Stomach (tissue), 9 donors: ENCODE measurements around the gene LYPD6B. TPM values are rescaled to one million over a fixed set of nuclear protein-coding genes. Genes with fewer than 3 reads are reported as not detected.

Experiments
- DNase-seq, 2 donors: peaks; one replicate each; pipeline versions ENCODE4 v3.0.0 to v3.0.0-alpha.2; 2013 to 2019
- H3K27ac ChIP-seq, 5 donors: fragments of 200-600 bp in 4 of 5; sonication (generic) in 4 of 5; one replicate each; pipeline ENCODE4 v1.5.1; 2013 to 2019; ENCODE audit warnings: mild to moderate bottlenecking in 1 of 5, moderate library complexity in 1 of 5
- H3K27me3 ChIP-seq, 3 donors: fragments of 200-600 bp; sonication (generic); one replicate each; pipeline ENCODE4 v1.5.1; 2017 to 2019; ENCODE audit warnings: mixed run types in 1 of 3
- H3K36me3 ChIP-seq, 4 donors: fragments of 200-600 bp; sonication (generic); 1 replicate in 3 of 4; 2 replicates in 1 of 4; pipeline ENCODE4 v1.5.1; 2016 to 2019
- H3K4me1 ChIP-seq, 4 donors: fragments of 200-600 bp; sonication (generic); one replicate each; pipeline ENCODE4 v1.5.1; 2016 to 2019
- H3K4me3 ChIP-seq, 4 donors: fragments of 200-600 bp; sonication (generic) in 3 of 4; one replicate each; pipeline ENCODE4 v1.5.1; 2016 to 2019; ENCODE audit warnings: mild to moderate bottlenecking in 1 of 4
- H3K9me3 ChIP-seq, 4 donors: fragments of 200-600 bp; sonication (generic); one replicate each; pipeline ENCODE4 v1.5.1; 2016 to 2019
- EP300 ChIP-seq: sonication (generic); formaldehyde crosslinking; IDR thresholded peaks from one replicate; pipeline ENCODE4 v1.6.1; 2017; ENCODE audit warnings: antibody characterized with exemption
- POLR2A ChIP-seq, 4 donors: fragments of 450-650 bp; IDR thresholded peaks; one replicate each; pipeline ENCODE4 v1.6.1; 2016; ENCODE audit warnings: antibody characterized with exemption in 4 of 4, control low read depth in 2 of 4, mild to moderate bottlenecking in 1 of 4, moderate library complexity in 1 of 4
- POLR2AphosphoS5 ChIP-seq, 3 donors: sonication (generic); formaldehyde crosslinking; IDR thresholded peaks; one replicate each; pipeline ENCODE4 v1.6.1; 2016; ENCODE audit warnings: antibody characterized with exemption in 3 of 3
- WGBS, 5 donors: extraction: QIAGEN DNeasy Blood & Tissue Kit in 3 of 5; methylation state at CpG; one replicate each; pipeline versions ENCODE4 v1.1.5 to v1.1.7; 2013 to 2018; 5-methylcytosine and 5-hydroxymethylcytosine counted together
- intact Hi-C: fragments of 100-400 bp; cut with DNase I; formaldehyde crosslinking; loops from one replicate; pipeline ENCODE4 v1.15.1; 2023; ENCODE audit warnings: low total_unique reads
- polyA plus RNA-seq, 3 donors: library from polyadenylated mRNA; stranded (reverse); fragments of 200-250 nt; gene quantifications; one replicate each; pipeline ENCODE4 v1.2.3, GENCODE V29; 2013
- total RNA-seq, 5 donors: library from RNA; depleted of rRNA; stranded (reverse); fragments of >200 nt; gene quantifications; one replicate each; pipeline versions ENCODE4 v1.1.0 to v1.2.3, GENCODE V29; 2014 to 2016
- TF ChIP-seq, protein P1 (sequence below), 7 experiments: fragments of 450-650 bp in 4 of 7; fragments of 200-600 bp in 3 of 7; sonication (generic) in 3 of 7; IDR thresholded peaks; one replicate each; pipeline ENCODE4 v1.5.1; 2016 to 2019; ENCODE audit warnings: antibody characterized with exemption in 7 of 7, control low read depth in 2 of 7, mild to moderate bottlenecking in 1 of 7
- donor health status: healthy with polysubstance abuse.
- donor health status: Bipolar disorder and iron deficiency.
- donor health status: healthy.

Gene LYPD6B
- total and polyA plus RNA-seq, 8 donors: 10.9 to 88.7 (median 20.5) TPM; not detected in 1

DNA sequence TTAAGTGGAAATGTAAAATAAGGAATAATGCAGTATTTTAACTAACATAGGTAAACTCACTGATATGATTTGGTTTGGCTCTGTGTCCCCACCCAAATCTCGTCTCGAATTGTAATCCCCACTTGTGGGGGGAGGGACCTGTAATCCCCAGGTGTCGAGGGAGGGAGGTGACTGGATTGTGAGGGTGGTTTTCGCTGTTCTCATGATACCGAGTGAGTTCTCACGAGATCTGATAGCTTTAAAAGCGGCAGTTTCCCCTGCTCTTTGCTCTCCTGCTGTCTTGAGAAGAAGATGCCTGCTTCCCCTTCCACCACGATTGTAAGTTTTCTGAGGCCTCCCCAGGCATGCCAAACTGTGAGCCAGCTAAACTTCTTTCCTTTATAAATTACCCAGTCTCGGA, 182.5 kb downstream of the LYPD6B start:
- DNase-seq: no peak
- WGBS, 5 donors: 82 to 90% (median 85%) methylated on average over 9 of the region's 9 CpGs
- no peaks in the 10 kb centered on the region for H3K27me3 ChIP-seq
- H3K9me3 ChIP-seq: no peaks in the 10 kb centered on the region
- intact Hi-C loops: no loop called here
- no peak overlapping the region for H3K27ac ChIP-seq
- no peaks in the 10 kb centered on the region for H3K36me3 ChIP-seq
- no peak for TF ChIP-seq POLR2AphosphoS5 (IDR thresholded peaks at IDR 0.05)
- no peak for TF ChIP-seq POLR2A (IDR thresholded peaks at IDR 0.05)
- no peak for TF ChIP-seq EP300
- TF ChIP-seq, protein P1, sequence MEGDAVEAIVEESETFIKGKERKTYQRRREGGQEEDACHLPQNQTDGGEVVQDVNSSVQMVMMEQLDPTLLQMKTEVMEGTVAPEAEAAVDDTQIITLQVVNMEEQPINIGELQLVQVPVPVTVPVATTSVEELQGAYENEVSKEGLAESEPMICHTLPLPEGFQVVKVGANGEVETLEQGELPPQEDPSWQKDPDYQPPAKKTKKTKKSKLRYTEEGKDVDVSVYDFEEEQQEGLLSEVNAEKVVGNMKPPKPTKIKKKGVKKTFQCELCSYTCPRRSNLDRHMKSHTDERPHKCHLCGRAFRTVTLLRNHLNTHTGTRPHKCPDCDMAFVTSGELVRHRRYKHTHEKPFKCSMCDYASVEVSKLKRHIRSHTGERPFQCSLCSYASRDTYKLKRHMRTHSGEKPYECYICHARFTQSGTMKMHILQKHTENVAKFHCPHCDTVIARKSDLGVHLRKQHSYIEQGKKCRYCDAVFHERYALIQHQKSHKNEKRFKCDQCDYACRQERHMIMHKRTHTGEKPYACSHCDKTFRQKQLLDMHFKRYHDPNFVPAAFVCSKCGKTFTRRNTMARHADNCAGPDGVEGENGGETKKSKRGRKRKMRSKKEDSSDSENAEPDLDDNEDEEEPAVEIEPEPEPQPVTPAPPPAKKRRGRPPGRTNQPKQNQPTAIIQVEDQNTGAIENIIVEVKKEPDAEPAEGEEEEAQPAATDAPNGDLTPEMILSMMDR (IDR thresholded peaks at IDR 0.05): no peak
- no peak overlapping the region for H3K4me3 ChIP-seq
- H3K4me1 ChIP-seq: peaks cover under 1 to 35% (median 21%) of the 10 kb centered on the region in 4 donors

DNA sequence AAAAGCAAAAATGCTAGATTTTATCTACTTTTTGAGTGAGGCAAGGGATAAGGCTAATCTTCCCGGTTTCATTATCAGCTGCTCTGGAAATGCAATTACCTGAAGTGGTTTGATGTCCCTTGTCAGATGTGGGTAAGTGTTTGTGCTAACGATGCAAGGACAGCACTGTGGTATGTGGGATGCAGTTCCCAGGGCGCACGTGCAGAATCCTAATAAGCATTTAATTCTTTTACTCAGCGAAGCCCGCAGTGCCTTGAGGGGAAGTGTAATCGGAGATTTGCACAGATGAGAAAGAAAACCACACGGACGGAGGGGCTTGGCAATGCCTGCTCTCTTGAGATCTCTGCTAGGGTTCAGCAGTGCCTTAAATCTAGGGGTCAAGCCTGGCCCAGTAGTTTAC, 183.4 kb downstream of the LYPD6B start:
- Histone ChIP-seq H3K4me3 (no peak overlapping the region), H3K4me1 (peaks cover 5 to 36% (median 22%) of the 10 kb centered on the region in 4 donors), H3K9me3 (no peaks in the 10 kb centered on the region), H3K27me3 (no peaks in the 10 kb centered on the region), H3K27ac (no peak overlapping the region), H3K36me3 (no peaks in the 10 kb centered on the region)
- intact Hi-C loops: no loop called here
- DNase-seq: no peak
- TF ChIP-seq POLR2AphosphoS5 (IDR thresholded peaks at IDR 0.05) (no peak), EP300 (no peak), POLR2A (IDR thresholded peaks at IDR 0.05) (no peak)
- TF ChIP-seq, protein P1 (IDR thresholded peaks at IDR 0.05): no peak
- 37 to 60% (median 48%) methylated on average over 9 of the region's 9 CpGs for WGBS, 5 donors

GRCh38 chr2:149223472-149224095, 185.1 kb downstream of the LYPD6B start:
- peak in 1 of 2 donors; percentile 28 for DNase-seq
- intact Hi-C loops: no loop called here
- Histone ChIP-seq H3K27ac (peak overlapping the region in 2 of 5 donors; percentile 10 to 32), H3K9me3 (no peaks in the 10 kb centered on the region), H3K27me3 (no peaks in the 10 kb centered on the region), H3K4me1 (peaks cover 5 to 36% (median 22%) of the 10 kb centered on the region in 4 donors), H3K4me3 (no peak overlapping the region), H3K36me3 (no peaks in the 10 kb centered on the region)
- TF ChIP-seq, protein P1 (IDR thresholded peaks at IDR 0.05): no peak
- TF ChIP-seq POLR2A (IDR thresholded peaks at IDR 0.05) (no peak), POLR2AphosphoS5 (IDR thresholded peaks at IDR 0.05) (no peak), EP300 (no peak)
- 60 to 78% (median 73%) methylated on average over 2 of the region's 2 CpGs for WGBS, 5 donors

DNA sequence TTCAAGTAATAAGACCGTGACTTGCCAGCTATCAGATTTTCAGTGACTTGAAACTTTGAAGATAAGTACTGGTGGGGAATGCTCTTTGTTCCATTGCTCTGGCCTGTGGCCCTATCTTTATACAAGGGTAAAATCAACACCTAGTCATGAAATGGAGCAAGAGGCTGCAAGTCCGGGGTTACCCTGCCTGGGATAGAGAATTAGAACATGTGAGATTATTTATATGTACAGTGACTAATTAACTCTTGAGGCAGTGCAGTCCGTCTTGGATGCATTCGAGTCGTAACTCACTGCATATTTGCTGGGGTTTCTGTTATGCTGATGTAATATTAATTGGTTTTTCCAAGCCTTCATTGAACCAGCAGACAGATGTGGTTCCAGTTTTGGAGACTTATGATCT, 186.0 kb downstream of the LYPD6B start:
- intact Hi-C loops: no loop called here

More for the DNA sequence above, 186.0 kb downstream of the LYPD6B start:
- Histone ChIP-seq H3K27me3 (no peaks in the 10 kb centered on the region), H3K36me3 (no peaks in the 10 kb centered on the region), H3K27ac (peak overlapping the region in 2 of 5 donors; percentile 10 to 32), H3K9me3 (no peaks in the 10 kb centered on the region), H3K4me1 (peaks cover 5 to 36% (median 22%) of the 10 kb centered on the region in 4 donors), H3K4me3 (no peak overlapping the region)
- 28 to 55% (median 41%) methylated on average over 5 of the region's 5 CpGs for WGBS, 5 donors
- TF ChIP-seq POLR2AphosphoS5 (IDR thresholded peaks at IDR 0.05) (peak in 2 of 3 donors; percentile 57 to 66), EP300 (no peak), POLR2A (IDR thresholded peaks at IDR 0.05) (no peak)
- TF ChIP-seq, protein P1 (IDR thresholded peaks at IDR 0.05): no peak
- peak; percentile 46 to 51 for DNase-seq
